MM.1S (cell line): ENCODE results near the gene NDEL1.

ENCODE experiments used
- CTCF ChIP-seq: fragments of 300-600 bp; sonication (generic); IDR thresholded peaks from 2 replicates; pipeline ENCODE4 v1.5.1; 2016; ENCODE audit warnings: antibody characterized with exemption, low read length, mixed read lengths
- EZH2 ChIP-seq: fragments of 300-600 bp; sonication (generic); optimal IDR thresholded peaks from 2 replicates; pipeline ENCODE3; 2017; ENCODE audit warnings: low read depth, mild to moderate bottlenecking, antibody characterized with exemption, low read length, mixed read lengths
- EZH2phosphoT487 ChIP-seq: fragments of 300-600 bp; sonication (generic); IDR thresholded peaks from 2 replicates; pipeline ENCODE4 v1.6.1; 2018; ENCODE audit warnings: antibody characterized with exemption, low read length

- TF ChIP-seq CTCF (no peak), EZH2 (no peak), EZH2phosphoT487 (no peak)
These were observed 38.0 kb upstream of the NDEL1 start, which contains the start of gene RNF222 for GRCh38 chr17:8397636-8398035.
